T follicular helper cell (primary cell): ENCODE data around the gene INTS6L.
"Not testable (repeated sequence)": the region's sequence is repeated elsewhere in the genome, so short reads cannot be mapped to it uniquely, and the experiment has no call there.

ENCODE experiments used
- DNase-seq: peaks from one replicate; pipeline ENCODE4 v3.0.0-alpha.2; 2020; ENCODE audit warnings: low read depth

Gene INTS6L

DNA sequence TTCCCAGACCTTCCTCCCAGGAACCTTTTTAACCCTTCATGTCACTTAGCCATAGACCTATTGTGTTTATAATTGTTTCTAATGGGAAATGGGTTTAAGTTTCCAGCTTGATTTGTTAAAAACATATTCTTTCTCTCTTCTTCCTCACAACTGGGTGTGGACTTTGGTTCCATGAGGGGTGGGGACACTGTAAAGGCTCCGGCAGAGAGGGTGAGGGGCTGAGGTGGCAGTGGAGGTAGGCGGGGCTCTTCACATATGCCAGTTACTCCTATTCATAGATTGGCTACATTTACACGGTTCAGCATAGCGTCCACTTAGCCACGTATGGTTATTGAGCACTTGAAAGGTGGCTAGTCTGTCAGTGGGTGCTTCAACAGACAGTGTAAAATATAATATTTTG is 7.8 kb downstream of the INTS6L start:
- no peak for DNase-seq

DNA sequence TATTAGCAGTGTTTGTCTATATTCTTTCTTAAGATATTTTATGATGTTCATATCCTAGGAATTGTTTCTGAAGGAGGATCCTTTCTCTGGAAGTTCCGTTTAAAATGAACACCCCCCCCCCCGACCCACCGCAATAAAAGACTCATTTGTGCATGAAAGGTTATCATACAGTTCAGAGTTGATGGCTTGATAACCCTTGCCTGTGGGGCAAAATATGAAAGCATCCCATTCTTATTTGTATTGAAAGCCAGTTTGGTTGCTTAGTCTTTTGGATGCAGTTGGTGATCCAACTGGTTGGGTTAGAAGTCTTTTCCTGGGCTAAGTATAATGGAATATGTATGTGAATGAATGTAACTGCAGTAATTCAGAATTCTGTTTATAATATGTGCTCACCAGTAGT is 8.3 kb downstream of the INTS6L start:
- no peak for DNase-seq

DNA sequence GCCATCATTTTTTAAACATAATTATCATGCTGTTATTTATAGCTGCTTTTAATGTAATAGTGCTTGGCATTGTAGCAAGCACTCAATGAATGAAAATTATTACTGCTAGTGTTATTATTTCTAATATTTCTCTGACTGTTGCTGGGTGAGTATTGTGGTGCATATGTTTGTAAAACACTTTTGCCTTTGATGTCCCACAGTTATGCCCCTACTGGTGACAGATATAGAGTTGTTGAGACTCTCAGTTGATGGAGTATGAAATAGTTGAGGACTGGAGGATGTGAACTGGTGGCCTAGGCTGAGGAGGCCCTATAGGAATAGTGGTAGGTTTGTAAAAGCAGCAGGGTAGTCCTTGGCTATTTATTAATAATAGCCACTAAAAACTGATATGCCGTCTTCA is 9.6 kb downstream of the INTS6L start:
- no peak for DNase-seq

DNA sequence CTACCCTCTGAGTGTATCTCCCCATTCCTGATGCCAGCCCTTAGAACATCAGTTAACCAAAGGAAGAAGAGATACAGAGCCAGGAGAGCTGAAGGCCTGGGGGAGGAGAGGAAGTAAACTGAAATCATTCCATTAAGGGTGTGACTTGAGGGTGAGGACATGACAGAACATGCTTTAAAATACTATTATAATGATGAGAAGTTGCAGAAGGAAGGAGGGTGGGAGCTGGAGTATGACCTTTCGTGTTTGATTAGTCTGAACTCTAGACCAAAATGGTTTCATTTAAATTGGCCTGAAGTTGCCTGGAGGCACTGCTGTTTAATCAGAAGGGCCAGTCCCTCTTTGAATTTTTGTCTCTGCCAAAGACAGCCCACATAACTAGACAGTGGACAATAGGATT is 11.4 kb downstream of the INTS6L start:
- no peak for DNase-seq

DNA sequence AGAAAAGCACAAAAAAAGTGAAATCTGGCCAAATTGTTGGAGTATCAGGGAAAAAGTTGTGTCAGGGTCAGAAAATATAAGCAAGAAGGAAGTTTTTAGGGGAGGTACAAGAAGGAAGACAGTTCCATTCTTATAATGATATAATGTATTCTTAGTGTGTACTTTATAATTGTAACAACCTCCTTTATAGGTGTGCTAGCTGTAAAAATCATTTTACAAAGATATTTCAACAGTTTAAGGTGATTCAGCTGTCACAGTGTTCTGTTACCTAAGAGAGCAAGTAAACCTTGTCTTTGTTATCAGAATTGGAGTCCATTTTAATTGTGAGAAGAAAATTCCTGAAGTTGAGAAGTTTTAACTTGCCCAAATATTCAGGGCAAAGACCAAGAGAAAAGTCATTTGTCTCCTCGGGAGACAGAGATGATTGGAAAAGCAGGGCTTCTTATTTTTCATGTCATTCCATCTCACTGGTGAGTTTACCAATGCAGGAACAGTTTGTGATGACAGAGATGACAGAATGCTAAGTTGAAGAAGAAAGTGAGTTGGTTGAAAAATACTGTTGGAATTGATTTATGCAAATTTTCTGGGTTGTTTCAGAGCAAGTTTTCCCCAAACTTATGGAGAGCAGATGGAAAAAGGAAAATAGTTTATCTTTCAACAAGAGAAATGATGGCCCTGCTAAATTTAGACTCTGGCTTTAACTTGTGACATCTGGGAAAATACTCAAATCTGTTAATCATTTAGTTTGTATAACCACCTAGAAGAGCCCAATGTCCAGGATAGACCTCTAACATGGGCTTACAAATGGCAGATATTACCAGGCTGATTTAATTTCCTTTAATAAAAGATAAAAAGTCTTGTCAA is 14.8 kb downstream of the INTS6L start:
- DNase-seq: no peak

- DNase-seq: no peak
Measured at GRCh38 chrX:135536877-135537276, 16.4 kb downstream of the INTS6L start.

DNA sequence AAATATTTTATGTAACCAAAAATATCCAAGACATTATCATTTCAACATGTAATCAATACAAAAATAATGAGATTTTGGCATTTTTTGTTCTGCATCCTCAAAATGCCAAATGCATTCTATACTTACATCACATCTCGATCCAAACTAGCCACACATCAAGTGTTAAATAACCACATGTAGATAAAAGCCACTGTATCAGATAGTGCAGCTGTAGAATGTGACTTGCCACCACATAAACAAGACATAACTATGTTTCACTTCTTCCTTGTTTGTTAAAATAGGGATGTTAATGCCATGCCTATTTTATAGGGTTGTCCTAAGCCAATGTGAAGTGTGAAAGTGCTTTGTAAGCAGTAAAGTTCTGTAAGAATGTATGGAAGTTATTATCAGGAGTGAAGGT is 20.9 kb downstream of the INTS6L start:
- DNase-seq: no peak

- DNase-seq: no peak
Measured at GRCh38 chrX:135543172-135543571, 22.7 kb downstream of the INTS6L start.

- DNase-seq: no peak
Measured at GRCh38 chrX:135543924-135544323, 23.5 kb downstream of the INTS6L start.

DNA sequence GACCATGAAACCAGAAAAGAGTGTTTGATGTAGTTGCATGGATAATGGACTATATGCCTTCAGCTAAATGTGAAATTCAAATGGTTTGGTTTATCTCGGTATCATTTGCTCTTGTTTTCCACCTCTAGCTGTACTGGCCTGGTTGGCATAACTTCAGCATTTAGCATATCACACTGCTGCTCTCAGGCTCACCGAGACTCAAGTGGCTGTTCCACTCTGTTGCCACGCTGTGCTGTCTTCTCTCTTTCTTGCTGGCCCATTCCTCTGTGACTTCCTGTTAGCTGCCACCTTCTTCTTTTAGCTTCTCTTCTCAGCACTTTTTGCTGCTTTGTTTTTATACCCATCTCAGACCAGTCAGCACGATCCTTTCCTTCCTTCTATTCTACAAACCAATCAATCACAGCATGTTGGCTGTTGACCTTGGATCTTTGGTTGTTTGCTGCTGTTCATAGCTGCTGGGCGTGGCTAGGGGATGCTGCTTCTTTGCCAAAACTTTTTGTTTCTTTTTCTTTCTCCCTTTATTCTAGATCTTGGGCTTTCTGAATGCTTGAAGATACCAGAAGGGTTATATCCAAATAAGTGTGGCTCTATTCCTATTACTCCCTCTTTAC is 24.0 kb downstream of the INTS6L start:
- no peak for DNase-seq

DNA sequence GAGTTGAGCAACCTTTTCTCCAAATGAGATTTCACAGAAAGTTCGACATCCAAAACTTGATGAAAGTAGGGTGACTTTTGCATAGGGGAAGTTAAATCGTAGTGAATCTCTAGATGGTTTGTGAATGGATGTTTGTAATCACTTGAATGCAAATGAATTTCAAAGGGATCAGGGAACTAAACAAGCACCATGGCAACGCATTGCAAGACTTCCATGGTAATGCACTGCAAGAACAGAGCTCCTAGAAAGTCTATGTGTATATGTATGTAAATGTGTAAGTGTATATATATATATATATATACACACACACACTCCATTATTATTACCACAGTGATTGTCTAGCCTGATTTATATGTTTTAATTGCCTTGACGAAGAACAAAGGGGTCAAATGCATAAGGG is 27.3 kb downstream of the INTS6L start:
- DNase-seq: no peak

DNA sequence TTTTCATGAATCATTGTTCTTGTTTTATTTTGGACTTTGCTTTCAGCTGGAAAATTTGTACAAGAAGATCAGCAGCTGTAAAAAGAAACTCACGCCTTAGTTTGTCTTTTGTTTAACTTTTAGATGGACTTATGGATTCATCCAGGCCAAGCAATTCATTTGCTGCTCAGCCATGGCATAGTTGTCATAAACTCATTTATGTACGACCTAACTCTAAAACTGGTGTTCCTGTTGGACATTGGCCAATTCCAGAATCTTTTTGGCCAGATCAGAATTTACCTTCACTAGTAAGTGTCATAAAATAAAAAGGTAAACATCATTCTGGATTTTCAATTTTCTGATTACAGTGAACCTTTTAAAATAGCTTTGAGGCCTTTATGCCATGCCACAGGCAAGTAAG is 29.1 kb downstream of the INTS6L start:
- DNase-seq: no peak

DNA sequence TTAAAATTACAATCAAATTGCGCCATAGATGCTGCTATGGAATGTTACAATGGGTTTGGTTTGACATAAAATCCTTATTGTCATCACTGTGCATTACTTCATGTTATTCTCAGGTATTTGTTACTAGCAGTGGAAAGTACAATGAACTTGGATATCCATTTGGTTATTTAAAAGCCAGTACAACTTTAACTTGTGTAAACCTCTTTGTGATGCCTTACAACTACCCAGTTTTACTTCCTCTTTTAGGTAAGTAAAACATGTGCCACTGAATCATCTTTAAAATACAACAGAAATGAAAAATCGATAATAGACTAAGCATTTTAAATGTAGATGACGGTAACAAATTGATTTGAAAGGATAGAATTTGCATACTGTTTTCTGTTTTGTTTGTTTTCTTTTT is 35.6 kb downstream of the INTS6L start:
- no peak for DNase-seq

GRCh38 chrX:135557344-135557743 is 36.9 kb downstream of the INTS6L start:
- no peak for DNase-seq

- no peak for DNase-seq
Measured at GRCh38 chrX:135572436-135572835, 52.0 kb downstream of the INTS6L start.

DNA sequence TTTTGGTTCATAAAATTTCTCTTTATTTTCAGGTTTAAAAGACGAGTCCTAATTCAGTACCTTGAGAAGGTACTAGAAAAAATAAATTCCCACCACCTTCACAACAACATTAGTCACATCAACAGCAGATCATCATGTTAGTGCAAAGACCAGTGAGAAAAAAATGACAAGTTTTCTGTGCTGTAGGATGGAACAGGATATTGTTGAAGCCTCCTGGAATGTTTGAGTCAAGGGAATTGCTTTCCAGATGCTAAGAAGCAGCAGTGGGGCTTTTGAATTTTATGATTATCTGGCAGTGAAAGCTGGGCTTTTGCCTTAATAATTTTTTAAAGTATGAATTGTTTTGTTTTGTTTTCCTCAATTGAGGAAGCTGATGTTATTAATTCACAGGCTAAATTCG is 61.0 kb downstream of the INTS6L start:
- DNase-seq: no peak

DNA sequence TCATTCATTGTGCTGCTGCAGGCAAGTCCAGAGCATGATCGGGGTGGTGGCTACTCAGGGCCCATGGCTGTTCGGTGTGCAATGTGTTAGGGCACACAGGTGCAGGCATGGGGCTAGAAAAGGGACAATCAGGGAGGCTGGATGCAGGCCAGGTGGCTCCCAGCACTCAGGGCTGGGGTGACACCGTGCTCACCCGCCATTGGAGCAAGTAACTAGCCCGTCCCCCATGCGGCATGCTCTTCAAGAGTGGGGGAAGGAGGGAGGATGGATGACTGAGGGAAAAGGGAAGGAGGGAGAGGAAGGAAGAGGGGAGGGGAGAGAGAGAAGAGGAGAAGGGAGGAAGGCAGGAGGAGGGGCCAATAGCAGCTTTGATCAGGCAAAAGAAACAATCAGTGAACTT is 64.7 kb downstream of the INTS6L start:
- no peak for DNase-seq

GRCh38 chrX:135591871-135592270 is 71.4 kb downstream of the INTS6L start:
- DNase-seq: no peak

GRCh38 chrX:135594049-135594448 is 73.6 kb downstream of the INTS6L start:
- not testable (repeated sequence) for DNase-seq

GRCh38 chrX:135594453-135594852 is 74.0 kb downstream of the INTS6L start:
- not testable (repeated sequence) for DNase-seq

DNA sequence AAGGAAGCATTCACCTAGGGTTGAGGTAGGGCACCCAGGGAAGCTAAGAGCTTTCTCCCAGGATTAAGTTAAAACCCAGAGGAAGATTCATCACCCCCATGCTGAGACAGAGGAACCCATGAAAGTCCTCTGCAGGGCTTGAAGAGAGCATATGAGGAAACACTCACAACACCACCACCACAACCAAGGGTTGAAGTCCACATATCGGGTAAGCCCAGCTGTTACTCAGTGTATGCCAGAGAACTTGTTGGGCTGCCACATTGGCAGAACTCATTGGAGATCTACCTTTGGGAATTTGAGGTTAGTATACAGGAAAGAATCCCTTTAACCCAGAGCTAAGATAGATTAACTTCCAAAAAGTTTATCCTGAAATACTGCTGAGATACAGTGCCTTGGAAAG is 75.1 kb downstream of the INTS6L start:
- DNase-seq: no peak

DNA sequence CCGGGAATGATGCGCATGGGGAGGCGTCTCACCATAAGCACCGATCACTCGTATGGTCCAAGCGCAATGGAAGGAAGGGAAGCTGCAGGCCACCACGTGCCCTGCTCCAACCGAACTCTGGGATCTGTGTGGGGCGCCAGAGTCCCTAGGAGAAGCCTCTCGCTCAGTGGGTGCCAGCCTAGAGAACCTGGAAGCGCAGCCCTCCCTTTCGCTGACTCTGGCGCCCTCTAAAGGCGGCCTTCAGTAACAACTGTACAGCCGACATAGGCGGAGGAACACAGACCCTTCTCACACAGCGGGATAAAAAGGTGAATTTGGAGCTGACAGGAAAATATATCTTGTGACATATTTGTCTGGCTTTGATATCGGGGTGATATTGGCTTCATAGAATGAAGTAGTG is 76.0 kb downstream of the INTS6L start:
- peak; percentile 16 for DNase-seq

DNA sequence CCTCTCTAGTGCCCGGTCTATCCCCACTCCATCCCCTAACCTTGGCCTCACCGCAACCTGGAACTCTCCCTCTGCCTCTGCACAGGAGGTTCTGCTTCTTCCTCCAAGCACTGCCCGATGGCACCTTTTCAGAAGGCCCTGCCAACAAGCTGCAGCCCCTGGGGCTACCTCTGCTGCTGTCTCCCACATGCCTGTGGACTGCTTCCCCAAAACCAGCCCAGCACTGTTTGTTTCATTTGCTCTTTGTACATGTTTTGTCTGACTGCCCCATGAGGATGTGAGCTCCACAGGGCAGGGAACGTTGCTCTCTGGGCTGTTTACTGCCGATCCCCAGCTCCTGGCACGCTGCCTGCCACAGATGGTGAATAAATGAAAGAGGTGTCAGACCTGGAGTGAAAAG is 85.4 kb downstream of the INTS6L start:
- no peak for DNase-seq
